NCI-H2227 (cell line): ENCODE measurements around the gene ZNF442.
"Not testable (repeated sequence)": the region's sequence is repeated elsewhere in the genome, so short reads cannot be mapped to it uniquely, and the experiment has no call there.

Experiments used
- DNase-seq: peaks from one replicate; lab custom pipeline; 2025; ENCODE audit not compliant: unreplicated experiment; lab: John Stamatoyannopoulos, UW

The ZNF442 gene

DNA sequence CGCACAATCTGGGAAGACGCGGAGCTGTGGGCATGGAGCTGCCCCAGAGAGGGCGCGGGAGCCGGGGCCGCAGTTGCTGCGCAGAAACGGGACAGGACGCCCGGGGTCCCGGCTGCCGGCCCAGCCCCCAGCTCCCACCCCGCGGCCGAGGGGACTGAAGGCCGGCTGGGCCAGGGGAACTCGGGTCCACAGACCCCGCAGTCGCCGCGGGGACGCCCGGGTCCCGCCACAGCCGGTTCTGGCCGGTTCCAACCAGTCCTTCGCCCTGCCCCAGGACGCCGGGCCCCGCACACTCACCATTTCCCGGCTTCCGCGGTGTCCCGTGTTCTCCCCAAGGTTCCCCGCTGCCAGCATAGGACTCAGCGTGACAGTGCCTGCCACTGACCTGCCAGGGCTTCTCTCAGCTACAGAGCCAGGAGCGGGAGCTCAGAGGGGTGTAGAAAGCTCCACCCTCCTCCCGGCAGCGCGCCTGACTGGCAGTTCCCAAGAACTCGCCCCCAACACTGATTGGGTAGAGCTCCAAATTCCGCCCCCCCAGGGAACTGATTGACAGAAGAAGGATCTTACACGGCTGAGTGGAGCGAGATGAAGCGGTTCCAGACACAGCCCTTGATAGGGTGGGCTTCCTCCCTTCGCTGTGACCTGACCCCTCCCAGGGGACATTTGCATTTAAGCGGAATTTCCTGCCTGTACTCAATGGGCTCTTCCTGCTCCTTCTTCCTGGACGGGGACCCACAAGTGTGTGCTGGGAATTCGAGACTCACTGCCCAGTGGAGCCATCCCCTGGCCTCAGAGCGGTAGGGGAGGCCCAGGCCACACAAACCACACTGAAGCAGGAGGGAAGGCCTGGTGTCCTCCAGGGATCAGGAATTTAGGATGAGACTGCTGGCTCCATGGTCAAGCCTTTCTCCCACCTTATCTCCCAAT lies at the start of gene ZNF442:
TSS of gene ZNF442 (minus strand) at position 448 of the 927 bp plus-strand sequence. CDS start 2,052 bp downstream, outside the sequence.
- DNase-seq = peak; percentile 92

DNA sequence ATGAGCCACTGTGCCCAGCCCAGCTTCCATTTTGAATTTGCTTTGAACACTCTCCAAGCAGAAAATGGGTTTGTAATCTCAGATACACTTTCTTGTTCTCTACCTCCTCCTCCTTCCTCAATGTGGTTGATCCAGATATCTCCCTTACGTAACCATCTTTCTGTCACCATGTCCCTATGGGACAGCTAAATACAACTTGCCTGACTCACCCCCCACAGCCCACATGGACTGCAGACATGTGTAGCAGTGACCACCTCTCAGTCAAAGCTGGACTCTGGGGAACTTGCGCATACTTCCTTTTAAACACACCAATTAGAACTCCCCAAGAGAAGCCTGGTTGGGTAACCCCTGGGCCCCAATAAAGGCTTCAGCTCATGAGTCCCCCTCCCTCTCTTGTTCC lies 46.4 kb upstream of the ZNF442 start:
- no peak for DNase-seq

DNA sequence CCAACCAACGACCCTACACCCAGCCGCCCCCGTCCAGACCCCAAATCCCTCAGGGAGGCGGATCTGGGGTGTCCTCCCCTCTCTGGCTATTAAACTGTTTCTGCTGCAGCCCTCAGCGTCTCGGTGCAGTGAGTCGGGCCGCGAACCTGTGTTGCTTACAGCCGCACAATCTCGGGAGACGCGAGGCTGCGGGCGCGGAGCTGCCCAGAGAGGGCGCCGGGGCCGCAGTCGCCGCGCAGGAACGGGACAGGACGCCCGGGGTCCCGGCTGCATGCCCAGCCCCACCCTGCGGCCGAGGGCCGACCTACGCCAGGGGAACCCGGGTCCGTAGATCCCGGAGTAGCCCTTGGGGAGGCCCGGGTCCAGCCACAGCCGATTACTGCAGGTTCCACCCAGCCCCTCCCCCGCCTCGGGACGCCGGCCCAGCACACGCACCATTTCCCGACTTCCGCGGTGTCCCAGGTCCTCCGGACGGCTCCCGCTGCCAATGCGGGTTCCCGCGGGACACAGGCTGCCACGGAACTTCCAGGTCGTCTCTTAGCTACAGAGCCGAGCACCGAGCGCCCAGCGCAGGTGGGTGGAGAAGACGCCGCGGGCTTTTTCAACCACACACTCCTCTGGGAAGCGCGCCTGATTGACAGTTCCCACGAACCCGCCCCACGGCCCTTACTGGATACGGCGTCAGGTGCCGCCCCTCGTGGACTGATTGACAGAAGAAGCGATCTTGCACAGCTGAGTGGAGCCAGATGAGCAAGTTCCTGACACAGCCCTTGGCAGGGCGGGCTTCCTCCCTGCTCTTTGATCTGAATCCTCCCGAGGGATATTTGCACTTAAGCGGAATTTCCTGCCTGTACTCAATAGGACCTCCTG lies 35.4 kb upstream of the ZNF442 start, which contains the start of gene ZNF799:
TSS of gene ZNF799 (minus strand) at position 639 of the 870 bp plus-strand sequence. CDS start at position 438, 201 bp downstream.
- DNase-seq = peak; percentile 92

DNA sequence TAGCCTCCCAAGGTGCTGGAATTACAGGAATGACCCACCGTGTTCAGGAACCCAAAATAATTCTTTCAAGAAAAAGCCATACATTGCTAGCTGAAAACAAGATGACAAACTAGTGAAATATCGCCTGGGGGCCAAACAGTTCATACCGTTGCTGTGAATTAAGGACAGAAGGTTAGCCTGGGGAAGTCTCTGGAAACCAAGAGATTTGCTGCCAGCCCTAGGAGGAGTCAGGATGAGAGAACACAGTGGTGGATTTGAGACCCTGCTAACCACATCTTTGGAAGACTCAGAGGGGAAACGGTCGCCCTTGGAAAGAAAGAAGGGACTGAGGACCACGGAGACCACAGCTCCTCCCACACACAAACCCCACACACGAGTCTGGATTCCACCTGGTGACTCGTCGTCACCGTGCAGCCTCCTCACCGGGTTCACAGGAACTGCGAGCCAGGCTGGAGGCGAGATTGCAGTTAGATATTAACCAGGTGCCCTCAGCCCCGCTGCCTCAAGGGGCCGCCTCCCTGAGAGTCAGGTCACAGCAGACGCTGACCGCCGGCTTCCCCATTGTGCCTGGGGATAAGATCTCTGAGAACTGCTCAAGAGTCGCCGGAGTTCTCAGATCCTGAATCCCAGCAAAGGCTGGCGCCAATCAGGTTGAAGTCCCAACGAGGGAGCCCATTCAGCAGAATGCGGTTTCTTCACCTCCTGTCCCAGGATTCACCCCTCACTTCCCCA lies 34.6 kb upstream of the ZNF442 start:
- not testable (repeated sequence) for DNase-seq

DNA sequence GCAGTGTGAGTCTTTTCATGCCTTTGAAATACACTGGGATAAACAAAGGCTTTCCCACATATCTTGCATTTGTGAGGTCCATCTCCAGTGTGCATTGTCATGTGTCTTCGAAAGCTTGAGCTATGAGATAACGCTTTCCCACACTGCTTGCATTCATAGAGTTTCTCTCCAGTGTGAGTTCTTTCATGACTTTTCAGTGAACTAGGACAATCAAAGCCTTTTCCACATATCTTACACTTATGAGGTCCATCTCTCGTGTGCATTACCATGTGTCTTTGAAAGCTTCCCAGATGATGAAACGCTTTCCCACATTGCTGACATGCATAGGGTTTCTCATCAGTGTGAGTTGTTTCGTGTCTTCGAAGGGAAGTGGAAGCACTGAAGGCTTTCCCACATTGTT lies 25.7 kb upstream of the ZNF442 start:
- DNase-seq = not testable (repeated sequence)

DNA sequence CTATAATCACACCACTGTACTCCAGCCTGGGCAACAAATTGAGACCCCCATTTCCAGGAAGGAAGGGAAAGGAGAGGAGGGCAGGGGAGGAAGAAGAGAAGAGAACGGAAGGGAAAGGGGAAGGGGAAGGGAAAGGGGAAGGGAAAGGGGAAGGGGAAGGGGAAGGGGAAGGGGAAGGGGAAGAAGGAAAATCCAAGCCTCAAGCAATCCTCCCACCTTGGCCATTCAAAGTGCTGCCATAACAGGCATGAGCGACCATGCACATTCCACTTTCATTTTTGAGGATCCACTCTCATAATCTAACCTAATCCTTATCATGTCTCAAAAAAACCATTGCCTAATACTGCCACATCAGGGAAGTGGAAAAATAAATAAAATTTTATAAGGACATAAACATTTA lies 20.9 kb upstream of the ZNF442 start:
- DNase-seq = not testable (repeated sequence)

DNA sequence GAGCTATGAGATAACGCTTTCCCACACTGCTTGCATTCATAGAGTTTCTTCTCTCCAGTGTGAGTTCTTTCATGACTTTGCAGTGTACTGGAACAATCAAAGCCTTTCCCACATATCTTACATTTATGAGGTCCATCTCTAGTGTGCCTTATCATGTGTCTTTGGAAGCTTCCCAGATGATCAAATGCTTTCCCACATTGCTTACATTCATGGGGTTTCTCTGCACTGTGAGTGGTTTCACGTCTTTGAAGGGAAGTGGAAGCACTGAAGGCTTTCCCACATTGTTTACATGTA lies 14.9 kb upstream of the ZNF442 start:
- DNase-seq = no peak

DNA sequence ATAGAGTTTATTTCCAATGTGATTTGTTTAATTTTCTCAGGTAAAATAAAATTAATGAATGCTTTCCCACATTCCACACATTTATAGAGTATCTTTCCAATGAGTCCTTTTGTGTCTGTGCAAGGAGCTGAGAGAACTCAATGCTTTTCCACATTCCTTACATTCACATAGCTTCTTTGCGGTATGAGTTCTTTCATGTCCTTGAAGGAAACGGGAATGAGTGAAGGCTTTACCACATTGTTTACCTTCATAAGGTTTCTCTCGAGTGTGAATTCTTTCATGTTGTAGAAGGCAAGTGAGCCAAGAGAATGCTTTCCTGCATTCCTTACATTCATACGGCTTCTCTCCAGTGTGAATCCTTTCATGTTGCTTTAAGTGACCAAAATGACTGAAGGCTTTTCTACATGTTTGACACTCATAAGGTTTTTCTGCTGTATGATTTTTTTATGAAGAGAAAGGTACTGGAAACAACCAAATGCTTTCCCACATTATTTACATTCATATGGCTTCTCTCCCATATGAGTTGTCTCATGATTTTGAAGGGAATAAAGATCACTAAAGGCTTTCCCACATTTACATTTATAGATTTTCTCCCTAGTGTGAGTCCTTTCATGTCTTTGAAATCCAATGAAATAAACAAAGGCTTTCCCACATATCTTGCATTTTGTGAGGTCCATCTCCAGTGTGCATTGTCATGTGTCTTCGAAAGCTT lies 14.4 kb upstream of the ZNF442 start:
- no peak for DNase-seq

DNA sequence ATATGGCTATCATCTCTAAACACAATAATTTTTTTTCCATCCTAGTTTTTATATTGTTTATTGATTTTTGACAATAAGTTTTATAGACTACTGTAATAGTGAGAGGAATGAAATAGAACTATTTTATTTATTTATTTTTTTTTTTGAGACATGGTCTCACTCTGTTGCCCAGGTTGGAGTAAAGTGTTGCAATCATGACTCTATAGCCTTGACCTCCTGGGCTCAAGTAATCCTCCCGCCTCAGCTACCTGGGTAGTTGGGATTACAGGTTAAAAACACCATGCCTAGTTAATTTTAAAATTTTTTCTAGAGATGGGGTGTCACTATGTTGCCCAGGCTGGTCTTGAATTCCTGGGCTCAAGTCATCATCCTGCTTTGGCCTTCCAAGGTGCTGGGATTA lies 8.5 kb upstream of the ZNF442 start:
- no peak for DNase-seq

DNA sequence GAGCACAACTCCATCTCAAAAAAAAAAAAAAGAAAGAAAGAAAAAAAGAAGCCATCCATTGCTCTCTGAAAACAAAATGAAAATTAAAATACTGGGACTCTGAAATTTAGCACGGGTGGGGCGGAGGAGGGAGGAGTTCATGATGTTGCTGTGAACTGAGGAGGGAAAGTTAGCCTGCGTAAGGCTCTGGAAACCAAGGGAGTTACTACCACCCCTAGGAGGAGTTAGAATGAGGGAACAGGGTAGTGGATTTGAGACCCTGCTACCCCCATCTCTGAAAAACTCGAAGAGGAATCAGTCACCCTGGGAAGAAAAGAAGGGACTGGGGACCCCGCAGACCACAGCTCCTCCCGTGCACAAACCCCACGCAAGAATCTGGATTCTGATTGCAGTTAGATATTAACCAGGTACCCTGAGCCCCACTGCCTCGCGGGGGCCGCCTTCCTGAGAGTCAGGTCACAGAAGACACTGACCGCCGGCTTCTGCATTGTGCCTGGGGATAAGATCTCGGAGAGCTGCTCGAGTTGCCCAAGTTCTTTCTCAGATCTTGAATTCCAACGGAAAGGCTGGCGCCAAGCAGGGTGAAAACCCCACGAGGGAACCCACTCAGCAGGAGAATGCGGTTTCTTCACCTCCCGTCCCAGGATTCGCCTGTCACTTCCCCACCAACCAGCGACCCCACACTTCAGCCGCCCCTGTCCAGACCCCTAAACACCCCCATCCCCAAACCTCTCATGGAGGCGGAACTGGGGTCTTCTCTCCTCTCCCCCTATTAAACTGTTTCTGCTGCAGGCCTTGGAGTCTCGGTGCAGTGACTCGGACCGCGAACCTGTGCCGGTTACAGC lies 870 bp downstream of the ZNF442 start:
- no peak for DNase-seq

DNA sequence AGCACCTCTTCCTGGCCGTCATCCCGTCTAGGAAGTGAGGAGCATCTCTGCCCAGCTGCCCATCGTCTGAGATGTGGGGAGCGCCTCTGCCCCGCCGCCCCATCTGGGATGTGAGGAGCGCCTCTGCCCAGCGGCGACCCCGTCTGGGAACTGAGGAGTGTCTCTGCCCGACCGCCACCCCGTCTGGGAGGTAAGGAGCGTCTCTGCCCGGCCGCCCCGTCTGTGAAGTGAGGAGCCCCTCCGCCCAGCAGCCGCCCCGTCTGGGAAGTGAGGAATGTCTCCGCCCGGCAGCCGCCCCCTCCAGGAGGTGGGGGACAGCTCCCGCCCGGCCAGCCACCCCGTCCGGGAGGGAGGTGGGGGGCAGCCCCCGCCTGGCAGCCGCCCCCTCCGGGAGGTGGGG lies 3.2 kb downstream of the ZNF442 start:
- DNase-seq = not testable (repeated sequence)

DNA sequence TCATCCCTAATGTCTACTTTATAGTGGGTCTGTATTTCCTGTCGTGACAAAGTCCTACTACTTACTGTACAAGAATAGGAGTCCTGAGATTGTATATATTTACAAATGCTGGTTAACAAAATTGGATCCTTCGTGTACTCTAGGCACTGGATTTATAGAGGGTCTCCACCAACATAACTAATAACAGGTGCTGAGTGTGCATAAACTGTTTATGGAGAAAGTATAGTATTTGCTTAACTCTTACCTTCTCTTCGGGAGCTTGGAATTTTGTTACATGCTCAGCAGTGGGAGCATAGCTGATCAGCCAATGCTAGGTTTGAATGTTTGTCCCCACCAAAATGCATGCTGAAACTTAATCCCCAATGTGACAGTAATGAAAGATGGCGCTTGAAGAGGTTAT lies 12.1 kb downstream of the ZNF442 start:
- no peak for DNase-seq

DNA sequence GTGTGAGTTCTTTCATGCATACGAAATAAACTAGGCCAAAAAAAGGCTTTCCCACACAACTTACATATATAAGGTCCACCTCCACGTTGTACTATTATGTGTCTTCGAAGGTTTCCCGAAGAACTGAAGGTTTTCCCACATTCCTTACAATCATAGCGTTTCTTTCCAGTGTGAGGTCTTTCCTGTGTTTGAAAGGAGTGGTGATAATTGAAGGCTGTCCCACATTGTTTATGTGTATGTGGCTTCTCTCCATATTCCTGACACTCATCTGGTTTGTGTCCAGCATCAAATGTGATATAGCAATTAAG lies 14.6 kb downstream of the ZNF442 start:
- DNase-seq = no peak

DNA sequence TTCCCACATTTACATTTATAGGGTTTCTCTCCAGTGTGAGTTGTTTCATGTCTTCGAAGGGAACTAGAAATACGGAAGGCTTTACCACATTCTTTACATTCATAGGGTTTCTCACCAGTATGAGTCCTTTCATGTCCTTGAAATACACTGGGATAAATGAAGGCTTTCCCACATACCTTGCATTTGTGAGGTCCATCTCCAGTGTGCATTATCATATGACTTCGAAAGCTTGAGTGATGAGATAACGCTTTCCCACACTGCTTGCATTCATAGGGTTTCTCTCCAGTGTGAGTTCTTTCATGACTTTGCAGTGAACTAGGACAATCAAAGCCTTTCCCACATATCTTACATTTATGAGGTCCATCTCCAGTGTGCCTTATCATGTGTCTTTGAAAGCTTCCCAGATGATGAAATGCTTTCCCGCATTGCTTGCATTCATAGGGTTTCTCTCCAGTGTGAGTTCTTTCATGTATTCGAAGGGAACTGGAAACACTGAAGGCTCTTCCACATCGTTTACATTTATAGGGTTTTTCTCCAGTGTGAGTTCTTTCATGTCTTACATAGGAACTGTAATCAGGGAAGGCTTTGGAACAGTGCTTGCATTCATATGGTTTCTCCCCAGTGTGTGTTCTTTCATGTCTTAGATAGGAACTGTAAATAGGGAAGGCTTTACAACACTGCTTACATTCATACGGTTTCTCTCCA lies 15.1 kb downstream of the ZNF442 start:
- no peak for DNase-seq

DNA sequence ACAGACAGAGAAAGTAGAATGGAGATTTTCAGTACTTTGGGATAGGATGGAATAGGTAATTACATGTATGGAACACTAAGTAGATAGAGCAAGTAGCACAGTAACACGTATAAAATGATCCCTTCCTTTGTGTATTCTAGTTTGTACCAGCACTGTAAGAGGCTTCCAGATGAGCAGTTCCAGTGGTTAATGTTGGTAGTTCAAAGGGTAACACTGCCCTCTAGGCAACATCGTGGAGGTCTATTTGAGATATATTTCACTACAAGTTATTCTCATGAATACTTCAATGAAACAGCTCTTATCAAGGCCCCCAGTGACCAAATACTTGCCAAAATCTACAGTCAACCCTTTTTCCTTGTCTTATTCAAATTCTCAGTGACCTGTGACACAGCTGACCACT lies 18.6 kb downstream of the ZNF442 start:
- DNase-seq = no peak

DNA sequence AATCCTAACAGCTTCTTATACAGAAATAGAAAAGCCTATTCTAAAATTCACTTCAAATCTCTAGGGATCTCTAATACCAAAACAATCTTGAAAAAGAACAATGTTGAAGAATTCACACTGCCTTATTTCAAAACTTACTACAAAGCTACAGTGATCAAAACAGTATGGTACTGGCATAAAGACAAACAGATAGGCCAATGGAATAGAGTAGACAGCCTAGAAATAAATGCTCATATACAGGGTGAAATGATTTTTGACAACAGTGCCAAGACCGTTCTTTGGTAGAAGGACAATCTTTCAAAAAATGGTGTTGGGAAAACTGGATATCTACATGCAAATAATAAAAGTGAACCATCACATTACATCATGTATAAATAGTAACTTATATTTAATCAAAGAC lies 20.3 kb downstream of the ZNF442 start:
- no peak for DNase-seq

DNA sequence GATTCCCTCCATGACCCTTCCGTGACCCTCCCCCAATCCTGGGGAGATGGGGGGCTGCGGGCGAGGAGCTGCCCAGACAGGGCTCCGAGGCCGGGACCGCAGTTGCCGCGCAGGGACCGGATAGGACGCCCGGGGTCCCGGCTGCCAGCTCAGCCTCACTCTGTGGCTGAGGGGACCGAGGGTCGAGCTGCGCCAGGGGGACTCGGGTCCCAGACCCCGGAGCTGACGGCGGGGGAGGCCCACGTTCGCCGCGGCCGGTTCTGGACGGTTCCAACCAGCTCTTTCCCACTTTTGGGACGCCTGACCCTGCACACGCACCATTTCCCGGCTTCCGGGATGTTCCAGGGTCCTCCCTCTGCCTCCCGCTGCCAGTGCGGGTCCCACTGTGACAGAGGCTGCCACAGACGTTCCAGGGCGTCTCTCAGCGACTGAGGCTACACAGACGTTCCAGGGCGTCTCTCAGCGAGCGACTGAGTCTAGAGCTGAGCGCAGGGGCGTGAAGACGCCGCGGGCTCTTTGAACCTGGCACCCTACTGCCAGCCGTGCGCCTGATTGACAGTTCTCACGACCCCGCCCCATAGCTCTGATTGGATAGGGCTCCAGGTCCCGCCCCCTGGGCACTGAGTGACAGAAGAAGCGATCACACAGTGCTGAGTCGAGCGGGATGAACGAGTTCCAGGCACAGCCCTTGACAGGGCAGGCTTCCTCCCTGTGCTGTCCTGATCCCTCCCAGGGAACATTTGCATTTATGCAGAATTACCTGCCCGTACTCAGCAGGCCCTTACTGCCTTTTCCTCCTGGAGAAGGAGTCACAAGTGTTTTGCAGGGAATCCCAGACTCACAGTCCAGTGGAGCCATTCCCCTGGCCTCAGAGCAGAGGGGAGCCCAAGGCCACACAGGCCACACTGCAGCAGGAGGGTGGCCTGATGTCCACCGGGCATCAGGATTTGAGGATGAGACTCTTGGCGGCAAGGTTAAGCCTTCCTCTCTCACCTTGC lies 32.0 kb downstream of the ZNF442 start, which contains the start of gene ZNF563:
TSS of gene ZNF563 (minus strand) at position 472 of the 998 bp plus-strand sequence. CDS start at position 321, 151 bp downstream.
- peak; percentile 90 for DNase-seq
